ENCODE measurements around the gene DMD.

DMD gene

GRCh38 chrX:32195611-32196010 lies 1015.7 kb downstream of the DMD start:
- DNase-seq: no peak
- ChIA-PET POLR2A (no interaction called here), CTCF (no interaction called here)
- H3K4me3 ChIP-seq (ENCODE audit: control insufficient read depth in 1 of 7, extremely low read depth in 1 of 7, insufficient read depth in 4 of 7, low read depth in 2 of 7, low read length in 6 of 7): no peak overlapping the region
- H3K27ac ChIP-seq (ENCODE audit: insufficient read depth in 1 of 2, low read depth in 1 of 2, low read length in 2 of 2, poor library complexity in 1 of 2, severe bottlenecking in 2 of 2): no peak overlapping the region
- H3K9me3 ChIP-seq (ENCODE audit: control extremely low read depth in 1 of 5, control insufficient read depth in 4 of 5, insufficient read depth in 2 of 5, low read depth in 1 of 5, low read length in 4 of 5): no peaks in the 10 kb centered on the region
- no peaks in the 10 kb centered on the region for H3K36me3 ChIP-seq (ENCODE audit: control insufficient read depth in 4 of 4, insufficient read depth in 4 of 4, low read length in 3 of 4)
- WGBS (ENCODE audit: insufficient coverage): 67% methylated on average over 1 of the region's 2 CpGs
- no peaks in the 10 kb centered on the region for H3K27me3 ChIP-seq (replicated peaks in 2 of 5; ENCODE audit: control insufficient read depth in 4 of 5, insufficient read depth in 5 of 5, low read length in 4 of 5)
- peaks cover 0 to 6% (median 0%) of the 10 kb centered on the region in 4 experiments for H3K4me1 ChIP-seq (ENCODE audit: control extremely low read depth in 1 of 4, control insufficient read depth in 4 of 4, insufficient read depth in 4 of 4, low read length in 3 of 4)

GRCh38 chrX:32191316-32191715 lies 1020.0 kb downstream of the DMD start:
- WGBS (ENCODE audit: insufficient coverage): 65% methylated on average over 4 of the region's 6 CpGs
- no peaks in the 10 kb centered on the region for H3K4me1 ChIP-seq (ENCODE audit: control extremely low read depth in 1 of 4, control insufficient read depth in 4 of 4, insufficient read depth in 4 of 4, low read length in 3 of 4)
- no peaks in the 10 kb centered on the region for H3K36me3 ChIP-seq (ENCODE audit: control insufficient read depth in 4 of 4, insufficient read depth in 4 of 4, low read length in 3 of 4)
- H3K27ac ChIP-seq (ENCODE audit: insufficient read depth in 1 of 2, low read depth in 1 of 2, low read length in 2 of 2, poor library complexity in 1 of 2, severe bottlenecking in 2 of 2): no peak overlapping the region
- no peak for DNase-seq
- no peaks in the 10 kb centered on the region for H3K9me3 ChIP-seq (ENCODE audit: control extremely low read depth in 1 of 5, control insufficient read depth in 4 of 5, insufficient read depth in 2 of 5, low read depth in 1 of 5, low read length in 4 of 5)
- ChIA-PET CTCF (no interaction called here), POLR2A (no interaction called here)
- H3K27me3 ChIP-seq (replicated peaks in 2 of 5; ENCODE audit: control insufficient read depth in 4 of 5, insufficient read depth in 5 of 5, low read length in 4 of 5): no peaks in the 10 kb centered on the region
- no peak overlapping the region for H3K4me3 ChIP-seq (ENCODE audit: control insufficient read depth in 1 of 7, extremely low read depth in 1 of 7, insufficient read depth in 4 of 7, low read depth in 2 of 7, low read length in 6 of 7)

GRCh38 chrX:32185160-32185559 lies 1026.2 kb downstream of the DMD start:
- CTCF ChIA-PET: no interaction called here
- WGBS (ENCODE audit: insufficient coverage): no CpG with 5 or more reads among the region's 2 CpGs
- Histone ChIP-seq H3K4me1 (ENCODE audit: control extremely low read depth in 1 of 4, control insufficient read depth in 4 of 4, insufficient read depth in 4 of 4, low read length in 3 of 4) (no peaks in the 10 kb centered on the region), H3K4me3 (ENCODE audit: control insufficient read depth in 1 of 7, extremely low read depth in 1 of 7, insufficient read depth in 4 of 7, low read depth in 2 of 7, low read length in 6 of 7) (no peak overlapping the region), H3K9me3 (ENCODE audit: control extremely low read depth in 1 of 5, control insufficient read depth in 4 of 5, insufficient read depth in 2 of 5, low read depth in 1 of 5, low read length in 4 of 5) (no peaks in the 10 kb centered on the region), H3K27ac (ENCODE audit: insufficient read depth in 1 of 2, low read depth in 1 of 2, low read length in 2 of 2, poor library complexity in 1 of 2, severe bottlenecking in 2 of 2) (no peak overlapping the region), H3K27me3 (replicated peaks in 2 of 5; ENCODE audit: control insufficient read depth in 4 of 5, insufficient read depth in 5 of 5, low read length in 4 of 5) (no peaks in the 10 kb centered on the region), H3K36me3 (ENCODE audit: control insufficient read depth in 4 of 4, insufficient read depth in 4 of 4, low read length in 3 of 4) (no peaks in the 10 kb centered on the region)
- POLR2A ChIA-PET: no interaction called here
- no peak for DNase-seq

- Histone ChIP-seq H3K36me3 (ENCODE audit: control insufficient read depth in 4 of 4, insufficient read depth in 4 of 4, low read length in 3 of 4) (no peaks in the 10 kb centered on the region), H3K4me3 (ENCODE audit: control insufficient read depth in 1 of 7, extremely low read depth in 1 of 7, insufficient read depth in 4 of 7, low read depth in 2 of 7, low read length in 6 of 7) (no peak overlapping the region), H3K9me3 (ENCODE audit: control extremely low read depth in 1 of 5, control insufficient read depth in 4 of 5, insufficient read depth in 2 of 5, low read depth in 1 of 5, low read length in 4 of 5) (no peaks in the 10 kb centered on the region), H3K27ac (ENCODE audit: insufficient read depth in 1 of 2, low read depth in 1 of 2, low read length in 2 of 2, poor library complexity in 1 of 2, severe bottlenecking in 2 of 2) (no peak overlapping the region), H3K27me3 (replicated peaks in 2 of 5; ENCODE audit: control insufficient read depth in 4 of 5, insufficient read depth in 5 of 5, low read length in 4 of 5) (no peaks in the 10 kb centered on the region), H3K4me1 (ENCODE audit: control extremely low read depth in 1 of 4, control insufficient read depth in 4 of 4, insufficient read depth in 4 of 4, low read length in 3 of 4) (no peaks in the 10 kb centered on the region)
- CTCF ChIA-PET: no interaction called here
- POLR2A ChIA-PET: no interaction called here
- DNase-seq: no peak
Observed at GRCh38 chrX:32183066-32183465, 1028.3 kb downstream of the DMD start.

GRCh38 chrX:32176510-32176909 lies 1034.8 kb downstream of the DMD start:
- Histone ChIP-seq H3K9me3 (ENCODE audit: control extremely low read depth in 1 of 5, control insufficient read depth in 4 of 5, insufficient read depth in 2 of 5, low read depth in 1 of 5, low read length in 4 of 5) (no peaks in the 10 kb centered on the region), H3K4me1 (ENCODE audit: control extremely low read depth in 1 of 4, control insufficient read depth in 4 of 4, insufficient read depth in 4 of 4, low read length in 3 of 4) (no peaks in the 10 kb centered on the region), H3K27ac (ENCODE audit: insufficient read depth in 1 of 2, low read depth in 1 of 2, low read length in 2 of 2, poor library complexity in 1 of 2, severe bottlenecking in 2 of 2) (no peak overlapping the region), H3K27me3 (replicated peaks in 2 of 5; ENCODE audit: control insufficient read depth in 4 of 5, insufficient read depth in 5 of 5, low read length in 4 of 5) (no peaks in the 10 kb centered on the region), H3K36me3 (ENCODE audit: control insufficient read depth in 4 of 4, insufficient read depth in 4 of 4, low read length in 3 of 4) (no peaks in the 10 kb centered on the region), H3K4me3 (ENCODE audit: control insufficient read depth in 1 of 7, extremely low read depth in 1 of 7, insufficient read depth in 4 of 7, low read depth in 2 of 7, low read length in 6 of 7) (no peak overlapping the region)
- WGBS (ENCODE audit: insufficient coverage): 79% methylated on average over 4 of the region's 5 CpGs
- CTCF ChIA-PET: interaction anchor here (1.0 kb wide), 1 partner anchor 17 kb away, joined by 3 read pairs; no protein-coding TSS in a partner anchor
- POLR2A ChIA-PET: no interaction called here
- no peak for DNase-seq

- POLR2A ChIA-PET: no interaction called here
- WGBS (ENCODE audit: insufficient coverage): 80% methylated on average over 1 of the region's 3 CpGs
- Histone ChIP-seq H3K27me3 (replicated peaks in 2 of 5; ENCODE audit: control insufficient read depth in 4 of 5, insufficient read depth in 5 of 5, low read length in 4 of 5) (no peaks in the 10 kb centered on the region), H3K36me3 (ENCODE audit: control insufficient read depth in 4 of 4, insufficient read depth in 4 of 4, low read length in 3 of 4) (no peaks in the 10 kb centered on the region), H3K27ac (ENCODE audit: insufficient read depth in 1 of 2, low read depth in 1 of 2, low read length in 2 of 2, poor library complexity in 1 of 2, severe bottlenecking in 2 of 2) (no peak overlapping the region), H3K9me3 (ENCODE audit: control extremely low read depth in 1 of 5, control insufficient read depth in 4 of 5, insufficient read depth in 2 of 5, low read depth in 1 of 5, low read length in 4 of 5) (no peaks in the 10 kb centered on the region), H3K4me1 (ENCODE audit: control extremely low read depth in 1 of 4, control insufficient read depth in 4 of 4, insufficient read depth in 4 of 4, low read length in 3 of 4) (no peaks in the 10 kb centered on the region), H3K4me3 (ENCODE audit: control insufficient read depth in 1 of 7, extremely low read depth in 1 of 7, insufficient read depth in 4 of 7, low read depth in 2 of 7, low read length in 6 of 7) (no peak overlapping the region)
- CTCF ChIA-PET: no interaction called here
- DNase-seq: no peak
Observed at GRCh38 chrX:32170481-32170880, 1040.9 kb downstream of the DMD start.

GRCh38 chrX:32155044-32155638 lies 1056.2 kb downstream of the DMD start:
- Histone ChIP-seq H3K27me3 (replicated peaks in 2 of 5; ENCODE audit: control insufficient read depth in 4 of 5, insufficient read depth in 5 of 5, low read length in 4 of 5) (peaks cover 0 to 2% (median 0%) of the 10 kb centered on the region in 5 experiments), H3K4me3 (ENCODE audit: control insufficient read depth in 1 of 7, extremely low read depth in 1 of 7, insufficient read depth in 4 of 7, low read depth in 2 of 7, low read length in 6 of 7) (no peak overlapping the region), H3K36me3 (ENCODE audit: control insufficient read depth in 4 of 4, insufficient read depth in 4 of 4, low read length in 3 of 4) (no peaks in the 10 kb centered on the region), H3K4me1 (ENCODE audit: control extremely low read depth in 1 of 4, control insufficient read depth in 4 of 4, insufficient read depth in 4 of 4, low read length in 3 of 4) (no peaks in the 10 kb centered on the region), H3K9me3 (ENCODE audit: control extremely low read depth in 1 of 5, control insufficient read depth in 4 of 5, insufficient read depth in 2 of 5, low read depth in 1 of 5, low read length in 4 of 5) (no peaks in the 10 kb centered on the region), H3K27ac (ENCODE audit: insufficient read depth in 1 of 2, low read depth in 1 of 2, low read length in 2 of 2, poor library complexity in 1 of 2, severe bottlenecking in 2 of 2) (no peak overlapping the region)
- no peak for DNase-seq
- ChIA-PET POLR2A (no interaction called here), CTCF (no interaction called here)
- 32% methylated on average over 5 of the region's 5 CpGs for WGBS (ENCODE audit: insufficient coverage)
